Progenitor cell of endocrine pancreas (in vitro differentiated cells): ENCODE data around the gene ZNF592. TPM values are rescaled to one million over a fixed set of nuclear protein-coding genes. Genes with fewer than 3 reads are reported as not detected.

ENCODE experiments used
- DNase-seq: peaks from one replicate; pipeline ENCODE4 v3.0.0; 2021; ENCODE audit warnings: low spot score; ENCODE audit not compliant: unreplicated experiment
- H3K27ac Mint-ChIP-seq: 2 replicates; pipeline ENCODE4 v1.8.0; 2021; ENCODE audit warnings: mild to moderate bottlenecking, moderate library complexity, mixed read lengths
- H3K27me3 Mint-ChIP-seq: 2 replicates; pipeline ENCODE4 v1.8.0; 2021; ENCODE audit warnings: mixed read lengths
- H3K36me3 Mint-ChIP-seq: 2 replicates; pipeline ENCODE4 v1.8.0; 2022; ENCODE audit warnings: mixed read lengths; ENCODE audit not compliant: insufficient read depth
- H3K4me1 Mint-ChIP-seq: 2 replicates; pipeline ENCODE4 v1.8.0; 2021; ENCODE audit warnings: low read depth, mixed read lengths
- H3K4me3 Mint-ChIP-seq: 2 replicates; pipeline ENCODE4 v1.8.0; 2021; ENCODE audit warnings: low read depth, mild to moderate bottlenecking, moderate library complexity, mixed read lengths
- H3K9me3 Mint-ChIP-seq: 2 replicates; pipeline ENCODE4 v1.8.0; 2021; ENCODE audit warnings: low read depth, mixed read lengths
- CTCF ChIP-seq: fragments of 200-600 bp; sonication (generic); IDR thresholded peaks from one replicate; pipeline ENCODE4 v1.5.0; 2021; ENCODE audit warnings: antibody characterized with exemption, mild to moderate bottlenecking; ENCODE audit not compliant: unreplicated experiment
- total RNA-seq: library from RNA; stranded (reverse); gene quantifications from 2 replicates; pipeline ENCODE4 v1.2.1, GENCODE V29; 2021

ZNF592 gene
- total RNA-seq, 1 donor from 2014 or later, result 40.5 TPM

GRCh38 chr15:84819791-84820190 lies 71.4 kb downstream of the ZNF592 start:
- TF ChIP-seq CTCF, result no peak
- Mint-ChIP-seq H3K4me1 (peaks cover 49% of the 10 kb centered on the region), H3K9me3 (no peaks in the 10 kb centered on the region), H3K27me3 (no peaks in the 10 kb centered on the region), H3K36me3 (peaks cover 17% of the 10 kb centered on the region), H3K27ac (peak overlapping the region; percentile 99), H3K4me3 (peak overlapping the region; percentile 90)
- no peak for DNase-seq

GRCh38 chr15:84821501-84822021 lies 73.2 kb downstream of the ZNF592 start:
- Mint-ChIP-seq H3K9me3 (no peaks in the 10 kb centered on the region), H3K4me3 (no peak overlapping the region), H3K36me3 (peaks cover 18% of the 10 kb centered on the region), H3K4me1 (peaks cover 42% of the 10 kb centered on the region), H3K27ac (peak overlapping the region; percentile 18), H3K27me3 (no peaks in the 10 kb centered on the region)
- no peak for TF ChIP-seq CTCF
- no peak for DNase-seq

GRCh38 chr15:84822653-84823281 lies 74.4 kb downstream of the ZNF592 start:
- Mint-ChIP-seq H3K27ac (no peak overlapping the region), H3K4me1 (peaks cover 40% of the 10 kb centered on the region), H3K9me3 (no peaks in the 10 kb centered on the region), H3K36me3 (peaks cover 18% of the 10 kb centered on the region), H3K27me3 (no peaks in the 10 kb centered on the region), H3K4me3 (no peak overlapping the region)
- TF ChIP-seq CTCF, result no peak
- DNase-seq, result no peak

GRCh38 chr15:84823282-84823878 lies 75.0 kb downstream of the ZNF592 start:
- DNase-seq, result no peak
- no peak for TF ChIP-seq CTCF

GRCh38 chr15:84824260-84825007 lies 76.0 kb downstream of the ZNF592 start:
- TF ChIP-seq CTCF, result no peak
- Mint-ChIP-seq H3K27me3 (no peaks in the 10 kb centered on the region), H3K36me3 (peaks cover 22% of the 10 kb centered on the region), H3K27ac (peak overlapping the region; percentile 37), H3K4me1 (peaks cover 24% of the 10 kb centered on the region), H3K9me3 (no peaks in the 10 kb centered on the region), H3K4me3 (no peak overlapping the region)
- no peak for DNase-seq

More at GRCh38 chr15:84823282-84823878, 75.0 kb downstream of the ZNF592 start:
- no peaks in the 10 kb centered on the region for H3K9me3 Mint-ChIP-seq
- no peaks in the 10 kb centered on the region for H3K27me3 Mint-ChIP-seq
- no peak overlapping the region for H3K4me3 Mint-ChIP-seq
- H3K4me1 Mint-ChIP-seq, result peaks cover 35% of the 10 kb centered on the region
- no peak overlapping the region for H3K27ac Mint-ChIP-seq
- peaks cover 18% of the 10 kb centered on the region for H3K36me3 Mint-ChIP-seq
